ENCODE data around the gene HOMER2.

Gene HOMER2

GRCh38 chr15:82856397-82857170 lies 95.9 kb downstream of the HOMER2 start:
- DNase-seq (ENCODE audit: low read depth) = no peak

DNA sequence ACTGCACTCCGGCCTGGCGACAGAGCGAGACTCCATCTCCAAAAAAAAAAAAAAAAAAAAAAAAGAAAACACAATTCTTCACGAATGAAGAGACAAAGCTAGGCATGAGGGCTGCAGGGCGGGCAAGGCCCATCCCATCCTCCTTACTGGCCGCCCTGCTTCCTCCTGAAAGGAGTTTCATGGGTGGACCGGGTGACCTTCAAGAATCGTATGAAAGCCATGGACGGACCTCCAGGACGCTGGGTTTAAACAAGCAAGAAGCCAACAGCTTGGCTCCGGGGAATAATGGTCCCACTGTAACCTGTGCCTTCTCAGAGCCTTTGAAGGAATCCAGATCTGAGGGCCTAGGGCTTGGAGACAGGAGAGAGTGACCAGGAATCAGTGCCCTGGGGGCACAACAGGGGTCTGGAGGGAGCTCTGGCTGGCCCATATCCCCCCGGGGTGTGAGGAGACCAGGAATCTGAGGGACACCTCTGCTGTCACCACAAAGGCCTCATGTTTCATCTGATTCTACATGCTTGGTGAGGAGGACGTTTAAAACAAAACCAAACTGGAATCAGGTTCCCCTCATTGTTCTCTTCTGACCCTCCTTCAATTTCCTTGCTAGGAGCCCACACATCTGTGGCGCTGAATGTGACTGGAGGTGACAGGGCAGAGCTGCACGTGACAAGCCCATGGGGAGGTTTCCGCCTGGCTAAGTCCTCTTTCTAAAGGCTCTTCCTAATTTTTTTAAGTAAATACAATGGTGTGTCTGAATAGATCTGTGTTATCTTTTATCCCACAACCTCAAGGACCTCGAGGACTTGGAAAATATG lies 97.0 kb downstream of the HOMER2 start:
- no peak for DNase-seq (ENCODE audit: low read depth)

- no peak for DNase-seq (ENCODE audit: low read depth)
These were observed 98.0 kb downstream of the HOMER2 start for GRCh38 chr15:82854554-82854953.

- no peak for DNase-seq (ENCODE audit: low read depth)
These were observed 99.5 kb downstream of the HOMER2 start for GRCh38 chr15:82852941-82853561.

DNA sequence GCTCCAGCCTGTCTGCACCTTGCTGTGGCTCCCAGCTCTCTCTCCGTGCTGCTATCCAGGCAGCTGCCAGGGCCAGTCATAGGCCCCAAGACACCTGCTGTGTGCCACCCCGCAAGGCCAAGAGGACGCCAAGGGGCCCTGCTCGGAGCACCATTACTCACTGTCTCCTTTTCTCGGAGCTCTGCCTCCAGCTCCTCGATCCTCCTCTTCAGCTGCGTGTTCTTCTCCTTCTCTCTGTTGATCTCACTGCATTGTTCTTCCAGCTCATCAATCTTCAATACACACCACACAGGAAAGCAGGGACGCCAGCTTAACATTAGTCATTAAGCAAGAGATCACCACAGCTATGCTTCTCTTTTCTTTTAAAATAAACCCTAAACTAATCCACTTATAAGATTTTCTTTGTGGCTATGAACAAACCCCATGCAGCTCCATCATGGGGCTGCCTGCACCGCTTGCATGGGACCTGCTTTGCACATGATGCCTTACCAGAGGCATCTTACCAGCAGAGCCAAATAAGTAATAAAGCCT lies 100.5 kb downstream of the HOMER2 start:
- DNase-seq (ENCODE audit: low read depth) = peak; percentile 49

DNA sequence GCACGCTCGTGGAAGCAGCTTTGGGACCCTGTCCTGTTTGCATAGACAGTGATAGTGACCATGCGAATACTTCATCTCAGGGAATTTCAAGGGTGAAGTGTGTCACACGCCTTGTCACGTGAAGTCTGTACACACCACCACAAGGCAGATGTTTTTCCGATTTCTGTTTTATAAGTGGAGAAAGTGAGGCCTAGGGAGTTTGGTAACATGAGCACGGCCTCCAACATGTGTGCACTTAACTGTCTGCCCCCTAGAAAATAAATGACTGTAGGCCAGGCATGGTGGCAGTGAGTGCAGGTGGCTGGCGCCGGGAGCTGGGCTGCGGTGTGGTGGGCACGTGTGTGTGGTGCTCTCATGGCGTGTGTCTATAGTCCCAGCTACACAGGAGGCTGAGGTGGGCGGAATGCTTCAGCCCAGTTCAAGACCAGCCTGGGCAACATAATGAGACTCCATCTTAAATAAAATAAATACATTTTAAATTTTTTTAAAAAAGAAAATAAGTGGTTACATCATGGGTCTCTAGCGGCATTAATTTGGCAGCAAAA lies 101.1 kb downstream of the HOMER2 start:
- DNase-seq (ENCODE audit: low read depth) = no peak

DNA sequence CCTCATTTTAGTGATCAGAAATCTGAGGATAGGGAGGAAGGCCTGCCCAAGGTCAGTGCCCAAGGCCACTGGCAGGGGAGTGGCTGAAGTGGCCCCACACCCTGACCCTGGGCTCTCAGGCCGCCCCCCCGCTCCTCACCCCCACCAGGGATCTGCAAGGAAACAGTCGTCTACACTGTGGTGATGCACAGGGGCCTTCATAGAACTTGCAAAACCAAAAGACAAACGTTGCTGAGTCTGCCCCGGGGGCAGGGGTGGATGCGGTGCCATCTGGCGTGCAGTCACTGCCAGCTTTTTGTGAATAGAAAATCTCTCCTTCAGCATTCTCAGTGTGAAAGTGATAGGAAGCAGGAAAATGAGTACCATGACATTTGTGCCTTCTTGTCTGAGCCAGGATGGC lies 101.8 kb downstream of the HOMER2 start:
- no peak for DNase-seq (ENCODE audit: low read depth)

- peak; percentile 60 for DNase-seq (ENCODE audit: low read depth)
These were observed 102.7 kb downstream of the HOMER2 start for GRCh38 chr15:82849556-82850512.

DNA sequence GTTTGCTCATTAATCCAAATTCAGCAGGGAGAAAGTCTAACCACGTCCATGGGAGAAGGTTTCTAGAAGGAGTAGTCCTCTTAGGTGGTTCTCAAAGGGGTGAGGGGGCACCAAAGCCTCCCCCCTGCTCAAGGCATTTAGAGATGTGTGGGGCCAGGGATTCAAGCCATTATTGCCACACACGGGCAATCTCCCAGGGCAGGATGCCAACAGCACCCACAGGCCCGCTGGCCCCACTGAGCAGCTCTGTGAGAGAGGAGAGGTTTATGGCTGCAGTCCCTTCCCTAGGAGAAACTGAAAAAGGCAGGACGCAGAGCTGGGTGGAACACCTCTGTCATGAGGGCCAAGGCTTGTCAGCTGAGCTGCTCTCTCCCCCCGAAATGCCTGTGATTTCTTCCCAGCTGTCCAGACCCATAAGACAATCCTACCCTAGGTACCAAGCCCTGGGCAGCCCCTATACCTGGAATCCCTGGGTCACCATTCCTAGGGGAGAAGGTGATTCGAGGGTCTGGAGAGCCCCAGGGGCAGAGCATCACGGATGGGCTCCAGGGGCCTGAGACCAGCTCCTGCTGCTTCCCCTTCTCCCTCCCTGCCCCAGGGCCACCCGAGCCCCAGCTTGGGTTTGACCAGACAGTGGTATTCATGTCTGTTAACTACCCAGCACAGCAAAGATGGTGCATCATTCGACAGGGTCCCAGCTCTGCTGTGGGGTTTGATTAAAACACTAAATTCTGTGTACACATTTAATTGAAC lies 104.1 kb downstream of the HOMER2 start:
- no peak for DNase-seq (ENCODE audit: low read depth)

DNA sequence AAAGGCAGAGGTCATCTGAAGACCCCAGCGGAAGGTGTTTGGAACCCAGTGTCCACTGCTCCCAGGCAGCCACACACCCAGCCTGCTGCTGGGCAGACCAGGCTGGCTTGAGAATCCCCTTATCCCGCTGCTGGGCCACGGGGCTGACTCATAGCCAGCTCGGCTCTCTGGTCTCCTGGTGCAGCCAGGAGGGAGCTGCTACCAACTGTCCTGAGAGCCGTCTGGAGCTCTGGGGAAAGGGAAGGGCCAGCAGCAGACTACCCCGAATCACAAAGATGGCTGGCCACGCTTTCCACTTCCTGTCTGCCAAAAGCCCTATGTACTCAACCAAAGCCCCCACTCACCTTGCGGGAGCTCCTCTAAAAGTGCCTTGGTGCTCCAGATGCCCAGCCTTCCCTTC lies 104.8 kb downstream of the HOMER2 start:
- DNase-seq (ENCODE audit: low read depth) = peak; percentile 36

DNA sequence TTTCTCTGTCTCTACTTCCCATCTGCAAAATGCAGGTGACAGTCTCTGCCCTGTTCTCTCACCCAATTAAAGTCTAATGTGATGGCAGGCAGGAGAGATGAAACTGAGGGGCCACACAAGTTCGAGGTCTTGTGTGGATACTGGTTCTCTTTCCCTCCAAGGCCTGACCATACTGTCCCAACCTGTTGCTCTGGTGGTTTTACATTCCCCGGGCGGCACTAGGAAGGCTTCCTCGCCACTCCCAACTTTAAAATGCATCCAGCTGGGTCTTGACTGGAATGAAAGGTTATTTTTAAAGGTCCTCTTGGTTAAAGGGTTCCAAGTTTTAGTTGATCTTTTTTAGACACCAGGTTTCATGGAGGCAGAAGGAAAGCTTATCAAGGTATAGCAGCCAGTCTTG lies 105.9 kb downstream of the HOMER2 start:
- no peak for DNase-seq (ENCODE audit: low read depth)

DNA sequence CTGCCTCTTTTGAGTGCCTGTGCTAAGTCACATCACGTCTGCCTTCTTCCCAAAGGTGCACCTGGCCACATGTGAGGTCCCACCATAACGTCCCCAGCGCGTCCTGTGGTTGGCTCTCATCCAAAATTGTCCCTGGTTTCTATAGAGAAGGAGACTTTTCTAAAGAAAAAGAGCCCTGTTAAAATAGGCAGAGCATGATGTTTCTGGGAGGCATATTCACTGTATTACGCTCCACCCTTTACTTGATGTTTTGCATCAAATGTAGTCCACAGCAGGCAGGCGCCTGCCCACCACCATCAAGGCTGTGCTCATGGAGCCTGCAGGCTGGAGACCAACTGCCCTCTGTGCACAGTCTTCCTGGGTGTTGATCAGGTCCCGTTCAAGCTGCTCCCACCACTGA lies 106.8 kb downstream of the HOMER2 start:
- DNase-seq (ENCODE audit: low read depth) = no peak

GRCh38 chr15:82843566-82843965 lies 109.0 kb downstream of the HOMER2 start:
- DNase-seq (ENCODE audit: low read depth) = no peak

GRCh38 chr15:82840166-82840565 lies 112.4 kb downstream of the HOMER2 start:
- no peak for DNase-seq (ENCODE audit: low read depth)

GRCh38 chr15:82839136-82839535 lies 113.4 kb downstream of the HOMER2 start:
- DNase-seq (ENCODE audit: low read depth) = no peak

DNA sequence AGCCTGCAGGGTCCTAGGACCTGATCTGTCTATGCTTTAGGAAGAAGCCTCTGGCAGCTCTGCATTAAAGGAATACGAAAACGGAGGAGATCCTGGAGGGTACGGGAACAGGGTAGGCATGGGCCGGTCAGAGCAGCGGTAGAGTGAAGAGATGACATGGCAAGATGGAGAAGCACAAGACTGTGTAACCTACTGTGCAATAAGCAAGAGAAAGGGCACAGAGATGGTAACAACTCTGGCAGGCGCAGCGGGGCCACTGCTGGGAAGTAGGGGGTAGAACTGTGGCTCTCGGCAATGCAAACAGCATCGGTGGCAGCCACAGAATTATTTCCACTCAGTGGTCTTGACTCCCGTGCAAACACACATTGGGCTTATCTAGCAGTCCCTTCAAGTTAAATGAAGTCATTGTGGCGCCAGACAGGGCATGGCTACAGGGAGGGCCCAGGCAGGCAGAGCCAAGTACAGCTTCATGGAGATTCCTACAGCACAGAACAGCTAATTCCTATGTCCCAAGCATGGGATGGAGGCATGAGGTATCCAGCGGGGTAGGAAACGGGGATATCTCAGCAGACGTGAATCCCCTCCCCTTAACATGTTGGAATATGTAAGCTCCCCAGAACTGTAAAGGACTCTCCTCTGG lies 114.3 kb downstream of the HOMER2 start:
- DNase-seq (ENCODE audit: low read depth) = no peak

DNA sequence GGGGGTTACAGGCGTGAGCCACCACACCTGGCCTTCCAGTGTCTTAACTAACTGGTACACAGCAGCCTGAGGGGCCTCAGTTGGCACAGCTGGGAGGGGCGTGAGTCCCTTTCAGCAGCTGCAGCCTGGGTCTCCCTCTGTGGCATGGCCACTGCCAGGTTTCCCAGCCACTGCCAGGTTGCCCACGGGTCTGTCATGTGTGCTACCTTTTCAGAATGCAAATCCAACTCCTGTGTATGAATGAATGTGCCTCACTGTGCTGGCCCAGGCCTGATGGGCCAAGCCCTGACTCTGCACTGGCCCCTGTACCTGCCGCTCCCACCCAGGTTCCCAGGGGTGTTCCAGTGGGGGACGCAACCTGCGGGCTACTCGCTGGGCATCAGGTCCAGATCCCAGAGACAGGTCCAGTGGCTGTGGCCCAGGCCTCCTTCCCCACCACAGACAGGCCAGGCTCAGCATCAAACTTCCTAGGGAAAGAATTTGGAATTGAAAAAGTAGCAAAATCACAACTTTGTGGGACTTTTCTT lies 117.1 kb downstream of the HOMER2 start:
- no peak for DNase-seq (ENCODE audit: low read depth)

DNA sequence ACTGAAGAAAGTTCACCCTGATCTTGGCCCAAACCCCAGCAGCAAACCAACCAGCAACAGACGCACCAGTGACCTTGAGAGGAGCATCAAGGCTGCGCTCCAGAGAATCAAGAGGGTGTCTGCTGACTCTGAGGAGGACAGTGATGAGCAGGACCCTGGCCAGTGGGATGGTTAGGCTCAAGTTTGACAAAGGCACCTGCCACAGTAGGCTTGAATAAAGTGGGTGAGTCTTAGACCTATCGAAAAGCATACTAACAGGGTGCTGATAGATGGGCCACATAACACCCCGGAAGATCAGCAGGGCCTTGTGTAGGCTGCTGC lies 119.2 kb downstream of the HOMER2 start:
- DNase-seq (ENCODE audit: low read depth) = no peak

DNA sequence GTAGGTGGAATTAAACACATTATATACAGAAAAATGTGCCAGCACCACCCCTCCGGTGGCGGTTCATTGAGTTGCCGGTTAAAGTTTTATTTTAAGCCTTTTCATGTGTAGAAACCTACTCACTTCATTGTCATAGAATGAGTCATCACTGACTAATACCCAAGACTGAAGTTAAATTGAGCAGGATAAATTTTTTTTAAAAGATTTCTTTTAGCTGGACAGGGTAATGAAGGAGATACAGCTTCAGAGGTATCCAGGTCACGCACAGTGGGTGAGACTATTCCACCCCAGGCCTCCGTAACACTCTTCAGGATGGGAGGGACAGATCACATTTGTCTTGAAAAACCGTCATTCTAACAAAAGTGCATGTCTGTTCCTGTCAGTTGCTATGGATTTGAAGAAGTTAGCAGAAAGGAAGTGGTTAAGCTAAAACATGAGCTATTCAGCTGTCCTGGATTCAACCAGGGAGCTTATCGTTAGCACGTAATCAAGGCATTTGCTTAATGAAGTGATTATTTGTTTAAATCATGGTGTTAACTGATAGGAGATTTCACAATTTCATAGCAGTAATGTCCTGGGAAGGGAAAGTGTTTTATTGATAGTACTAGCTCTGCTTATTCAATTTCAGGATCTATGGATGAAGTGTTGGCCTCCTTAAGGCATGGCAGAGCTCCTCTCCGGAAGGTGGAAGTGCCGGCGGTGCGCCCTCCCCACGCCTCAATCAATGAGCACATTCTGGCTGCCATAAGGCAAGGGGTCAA lies 119.7 kb downstream of the HOMER2 start:
- peak; percentile 95 for DNase-seq (ENCODE audit: low read depth)

All from ELR (cell line).